IPS DF 6.9 (cell line): ENCODE data around the gene PDE6C.

ENCODE experiments used
- DNase-seq: peaks from one replicate; pipeline ENCODE4 v3.0.0-alpha.2; 2013; ENCODE audit warnings: low read depth, low spot score
- H3K27ac ChIP-seq: one replicate; pipeline ENCODE4 v1.5.1; 2013; ENCODE audit warnings: low read length, control low read depth
- H3K27me3 ChIP-seq: 2 replicates; pipeline ENCODE4 v1.6.1; 2013; ENCODE audit warnings: mild to moderate bottlenecking, low read length; ENCODE audit not compliant: control insufficient read depth, insufficient read depth
- H3K36me3 ChIP-seq: 2 replicates; pipeline ENCODE4 v1.6.1; 2013; ENCODE audit warnings: low read length; ENCODE audit not compliant: control insufficient read depth, insufficient read depth
- H3K4me1 ChIP-seq: 2 replicates; pipeline ENCODE4 v1.6.1; 2013; ENCODE audit warnings: low read length; ENCODE audit not compliant: control insufficient read depth, insufficient read depth
- H3K4me3 ChIP-seq: 2 replicates; pipeline ENCODE4 v1.5.1; 2013; ENCODE audit warnings: mild to moderate bottlenecking, low read length
- H3K9me3 ChIP-seq: 2 replicates; pipeline ENCODE4 v1.6.1; 2013; ENCODE audit warnings: low read length, inconsistent platforms; ENCODE audit not compliant: control insufficient read depth, insufficient read depth
- WGBS: extraction: QIAGEN DNeasy Blood & Tissue Kit; methylation state at CpG from one replicate; pipeline ENCODE4 v1.1.7; 2013; ENCODE audit warnings: mixed read lengths, missing lambda C conversion rate; ENCODE audit not compliant: insufficient read length, insufficient coverage; 5-methylcytosine and 5-hydroxymethylcytosine counted together

The PDE6C gene

DNA sequence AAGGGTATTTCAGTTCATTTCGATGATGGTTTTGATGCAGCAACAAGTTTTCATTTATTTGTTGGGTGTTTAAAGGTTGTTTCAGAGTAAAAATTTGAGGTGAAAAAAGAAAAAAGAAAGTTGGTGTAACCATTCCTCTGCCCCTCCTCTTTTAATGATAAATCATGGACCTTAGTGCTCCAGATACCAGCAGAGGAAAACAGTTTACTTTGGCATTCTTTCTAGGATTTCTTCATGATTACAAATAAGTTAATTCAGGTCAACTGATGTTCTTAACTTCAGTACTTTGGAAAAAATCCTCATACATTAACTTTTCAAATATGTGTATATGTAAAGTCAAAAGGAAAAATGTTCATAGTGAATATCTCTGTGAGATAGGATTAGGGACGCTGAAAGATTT is 9.3 kb upstream of the PDE6C start:
- no peaks in the 10 kb centered on the region for H3K4me1 ChIP-seq
- H3K4me3 ChIP-seq, result no peak overlapping the region
- no peaks in the 10 kb centered on the region for H3K9me3 ChIP-seq
- DNase-seq, result no peak
- H3K27me3 ChIP-seq, result peaks cover 30% of the 10 kb centered on the region
- 100% methylated on average over 1 of the region's 2 CpGs for WGBS
- no peaks in the 10 kb centered on the region for H3K36me3 ChIP-seq
- no peak overlapping the region for H3K27ac ChIP-seq

DNA sequence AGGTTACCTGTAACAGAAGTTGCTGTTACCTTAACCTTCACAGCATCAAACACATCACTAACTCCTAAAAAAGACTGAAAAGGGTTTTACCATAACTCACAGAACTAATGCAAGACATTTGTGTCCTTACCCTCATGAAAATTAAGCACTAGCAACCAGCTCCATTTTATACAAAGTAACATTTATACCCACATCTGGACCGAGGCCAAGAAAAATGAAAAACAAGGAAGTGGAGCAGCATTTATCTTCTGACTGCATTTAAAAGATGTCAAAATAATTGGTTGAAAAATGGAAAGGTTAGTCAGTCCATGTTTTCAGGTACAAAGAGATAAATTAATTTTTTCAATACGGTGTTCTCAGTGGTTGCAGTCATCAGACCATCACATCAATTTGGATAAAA is 8.2 kb upstream of the PDE6C start:
- no peaks in the 10 kb centered on the region for H3K9me3 ChIP-seq
- DNase-seq, result no peak
- no CpG with 5 or more reads among the region's 2 CpGs for WGBS
- H3K27ac ChIP-seq, result no peak overlapping the region
- peaks cover 30% of the 10 kb centered on the region for H3K27me3 ChIP-seq
- no peaks in the 10 kb centered on the region for H3K4me1 ChIP-seq
- no peaks in the 10 kb centered on the region for H3K36me3 ChIP-seq
- H3K4me3 ChIP-seq, result no peak overlapping the region

DNA sequence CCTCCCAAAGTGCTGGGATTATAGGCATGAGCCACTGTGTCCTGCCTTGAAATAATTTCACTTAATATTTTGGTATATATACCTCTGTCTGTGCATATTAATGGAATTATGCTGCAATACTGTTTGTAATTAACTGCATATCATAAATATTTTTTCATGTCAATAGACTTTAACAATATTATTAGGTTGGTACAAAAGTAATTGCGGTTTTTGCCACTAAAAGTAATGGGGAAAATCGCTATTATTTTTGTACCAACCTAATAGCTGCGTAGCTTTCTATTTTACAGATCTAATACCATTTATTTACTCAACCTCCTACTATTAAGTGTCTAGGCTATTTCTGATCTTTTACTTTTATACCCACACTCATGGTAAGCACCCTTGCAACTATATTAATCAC is 3.9 kb upstream of the PDE6C start:
- Histone ChIP-seq H3K27me3 (no peaks in the 10 kb centered on the region; the same call in 1 of the 2 replicates), H3K4me1 (no peaks in the 10 kb centered on the region), H3K9me3 (no peaks in the 10 kb centered on the region), H3K4me3 (no peak overlapping the region), H3K27ac (no peak overlapping the region), H3K36me3 (no peaks in the 10 kb centered on the region)
- no peak for DNase-seq
- WGBS, result no CpG with 5 or more reads among the region's 3 CpGs

DNA sequence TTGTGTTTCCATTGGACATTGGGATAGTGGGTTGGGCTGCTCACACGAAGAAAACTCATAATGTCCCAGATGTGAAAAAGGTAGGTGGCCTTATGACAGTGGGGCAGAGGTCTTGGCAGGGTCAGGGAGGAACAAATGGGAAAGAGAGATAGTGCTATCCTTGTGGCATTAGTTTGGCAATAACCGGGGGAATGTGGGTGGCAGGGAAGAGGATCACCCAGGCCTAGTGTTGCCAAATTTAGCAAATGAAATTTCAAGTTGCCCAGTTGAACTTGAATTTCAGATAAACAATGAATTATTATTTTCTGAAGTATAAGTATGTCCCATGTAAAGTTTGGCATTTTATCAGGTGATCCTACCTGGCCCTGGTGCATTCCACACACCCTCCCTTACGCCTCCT is 789 bp downstream of the PDE6C start:
- WGBS, result no CpG with 5 or more reads among the region's 3 CpGs
- Histone ChIP-seq H3K27ac (no peak overlapping the region), H3K4me1 (no peaks in the 10 kb centered on the region), H3K9me3 (no peaks in the 10 kb centered on the region; the same call in 1 of the 2 replicates), H3K4me3 (no peak overlapping the region), H3K27me3 (no peaks in the 10 kb centered on the region), H3K36me3 (no peaks in the 10 kb centered on the region)
- DNase-seq, result no peak

DNA sequence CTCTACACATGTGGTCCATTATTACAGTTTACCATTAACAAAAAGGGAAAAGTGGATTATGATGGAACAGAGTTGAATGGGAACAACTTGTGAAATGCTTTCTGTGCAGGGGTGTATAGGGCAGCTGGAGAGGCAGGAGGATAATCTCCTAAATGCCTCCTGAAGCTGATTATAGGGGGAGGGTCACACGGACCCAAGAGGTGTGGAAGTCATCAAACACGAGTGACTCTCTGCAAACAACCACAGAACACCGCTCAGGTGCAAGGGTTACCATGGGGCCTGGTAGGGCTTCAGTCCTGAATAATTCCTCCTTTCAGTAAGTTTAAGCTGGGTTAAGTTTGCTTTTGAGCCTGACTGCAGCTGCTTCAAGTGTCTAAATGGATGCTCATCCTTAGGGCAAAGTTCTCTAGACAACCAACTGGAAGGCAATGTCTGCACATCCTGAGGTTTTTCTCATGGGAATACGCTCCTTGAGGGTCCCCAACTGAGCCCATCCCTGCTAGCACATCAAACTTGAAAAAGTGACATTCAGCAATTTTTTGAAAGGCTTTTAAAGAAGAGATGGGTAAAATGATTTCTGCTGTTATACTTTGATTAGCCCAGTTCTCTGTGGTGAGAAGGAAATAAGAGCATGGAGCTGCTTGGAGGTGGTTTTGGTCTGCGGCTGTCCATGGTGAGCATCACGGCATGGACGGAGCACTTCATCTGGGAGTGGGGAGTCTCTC is 1.9 kb downstream of the PDE6C start:
- DNase-seq, result no peak
- Histone ChIP-seq H3K27me3 (no peaks in the 10 kb centered on the region), H3K4me3 (no peak overlapping the region), H3K36me3 (no peaks in the 10 kb centered on the region), H3K4me1 (no peaks in the 10 kb centered on the region), H3K9me3 (no peaks in the 10 kb centered on the region; the same call in 1 of the 2 replicates), H3K27ac (no peak overlapping the region)
- WGBS, result no CpG with 5 or more reads among the region's 7 CpGs

DNA sequence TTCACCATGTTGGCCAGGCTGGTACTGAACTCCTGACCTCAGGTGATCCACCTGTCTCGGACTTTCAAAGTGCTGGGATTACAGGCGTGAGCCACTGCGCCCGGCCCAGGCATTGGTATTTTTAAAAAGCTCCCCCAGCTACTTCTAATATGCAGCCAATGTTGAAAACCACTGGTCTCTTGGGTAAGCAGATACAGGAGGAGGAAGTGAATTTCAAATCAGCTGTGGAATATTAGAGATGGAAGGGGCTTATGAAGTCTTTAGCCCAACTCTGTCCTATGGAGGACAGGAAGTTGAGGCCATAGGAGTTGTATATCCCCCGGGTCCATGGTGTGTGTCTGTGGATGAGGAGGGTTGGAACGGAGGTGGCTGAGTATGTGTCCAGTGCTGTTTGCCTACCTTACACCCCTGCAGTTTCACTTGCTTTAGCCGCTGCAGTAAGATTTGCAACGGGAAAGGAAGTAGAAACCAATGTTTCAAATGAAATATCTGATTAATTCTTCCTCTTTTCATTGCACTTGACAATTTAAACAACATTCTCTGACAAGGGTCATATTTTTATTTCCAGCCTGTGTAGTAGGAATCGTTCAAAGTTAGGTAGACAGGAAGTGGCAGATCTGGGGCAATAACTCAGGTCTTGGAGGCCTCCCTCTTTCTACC is 3.4 kb downstream of the PDE6C start:
- no peak overlapping the region for H3K4me3 ChIP-seq
- H3K27ac ChIP-seq, result no peak overlapping the region
- no peak for DNase-seq
- no CpG with 5 or more reads among the region's 9 CpGs for WGBS
- H3K27me3 ChIP-seq, result no peaks in the 10 kb centered on the region
- no peaks in the 10 kb centered on the region for H3K36me3 ChIP-seq
- H3K9me3 ChIP-seq, result no peaks in the 10 kb centered on the region; the same call in 1 of the 2 replicates
- H3K4me1 ChIP-seq, result no peaks in the 10 kb centered on the region

DNA sequence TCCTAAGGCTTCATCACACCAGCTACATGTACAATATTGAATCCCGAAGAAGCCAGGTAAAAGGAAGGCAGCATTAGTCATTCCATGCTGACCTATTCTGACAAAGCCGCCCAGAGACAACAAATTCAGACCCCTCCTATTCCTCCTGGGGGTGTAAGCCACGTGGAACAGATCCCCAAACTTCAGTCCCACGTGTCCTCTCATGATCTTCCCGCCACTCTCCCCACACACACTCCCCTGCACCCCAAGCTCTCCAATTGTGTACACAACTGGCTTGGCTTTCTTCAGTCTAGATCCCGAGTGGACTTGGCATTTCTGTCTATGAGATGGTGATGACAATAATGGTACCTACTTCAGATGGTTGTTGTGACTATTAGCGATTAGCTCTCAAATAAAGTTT is 8.6 kb downstream of the PDE6C start:
- H3K9me3 ChIP-seq, result no peaks in the 10 kb centered on the region
- no CpG with 5 or more reads among the region's 7 CpGs for WGBS
- no peak overlapping the region for H3K4me3 ChIP-seq
- H3K36me3 ChIP-seq, result no peaks in the 10 kb centered on the region
- DNase-seq, result no peak
- no peaks in the 10 kb centered on the region for H3K27me3 ChIP-seq
- H3K27ac ChIP-seq, result no peak overlapping the region
- H3K4me1 ChIP-seq, result no peaks in the 10 kb centered on the region

DNA sequence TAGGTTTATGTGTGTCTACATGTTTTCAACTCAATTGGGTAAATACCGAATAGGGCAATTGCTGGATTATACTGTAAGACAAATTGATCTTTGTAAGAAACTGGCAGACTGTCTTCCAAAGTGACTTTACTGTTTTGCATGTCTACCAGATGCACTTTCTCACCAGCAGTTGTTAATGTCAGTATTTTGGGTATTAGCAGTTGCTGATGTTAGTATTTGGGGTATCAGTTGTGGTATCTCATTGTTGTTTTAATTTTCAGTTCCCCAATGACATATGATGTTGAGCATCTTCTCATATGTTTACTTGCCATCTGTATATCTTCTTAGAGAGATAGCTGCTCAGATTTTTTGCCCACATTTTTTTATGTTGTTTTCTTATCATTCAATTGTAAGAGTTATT is 10.6 kb downstream of the PDE6C start:
- no peak overlapping the region for H3K4me3 ChIP-seq
- H3K27ac ChIP-seq, result no peak overlapping the region
- no peaks in the 10 kb centered on the region for H3K36me3 ChIP-seq
- no peaks in the 10 kb centered on the region for H3K9me3 ChIP-seq
- no peaks in the 10 kb centered on the region for H3K27me3 ChIP-seq
- WGBS, result no CpG with 5 or more reads among the region's 1 CpG
- H3K4me1 ChIP-seq, result no peaks in the 10 kb centered on the region
- no peak for DNase-seq

DNA sequence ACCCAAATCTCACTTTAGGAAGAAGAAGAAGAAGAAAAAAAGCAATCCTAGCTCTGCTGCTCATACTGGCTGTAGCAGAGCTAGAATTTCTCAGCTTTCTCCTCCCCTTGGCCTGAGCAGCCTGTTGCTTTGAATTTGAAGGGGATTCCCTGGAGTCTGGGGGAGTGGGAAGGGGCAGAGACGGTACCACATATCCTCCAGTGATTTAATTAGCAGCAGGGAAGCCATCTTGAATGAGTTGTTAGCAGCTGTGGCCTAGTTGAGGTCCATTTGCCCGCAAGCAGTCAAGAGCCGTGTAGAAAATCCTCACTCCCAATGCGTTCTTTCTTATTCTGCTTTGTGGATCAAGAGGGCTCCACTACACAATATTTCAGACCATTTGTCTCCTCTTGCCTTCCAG is 16.5 kb downstream of the PDE6C start:
- no peak overlapping the region for H3K4me3 ChIP-seq
- H3K36me3 ChIP-seq, result no peaks in the 10 kb centered on the region
- H3K9me3 ChIP-seq, result no peaks in the 10 kb centered on the region
- no peak for DNase-seq
- no peaks in the 10 kb centered on the region for H3K27me3 ChIP-seq
- no peaks in the 10 kb centered on the region for H3K4me1 ChIP-seq
- no CpG with 5 or more reads among the region's 4 CpGs for WGBS
- no peak overlapping the region for H3K27ac ChIP-seq

DNA sequence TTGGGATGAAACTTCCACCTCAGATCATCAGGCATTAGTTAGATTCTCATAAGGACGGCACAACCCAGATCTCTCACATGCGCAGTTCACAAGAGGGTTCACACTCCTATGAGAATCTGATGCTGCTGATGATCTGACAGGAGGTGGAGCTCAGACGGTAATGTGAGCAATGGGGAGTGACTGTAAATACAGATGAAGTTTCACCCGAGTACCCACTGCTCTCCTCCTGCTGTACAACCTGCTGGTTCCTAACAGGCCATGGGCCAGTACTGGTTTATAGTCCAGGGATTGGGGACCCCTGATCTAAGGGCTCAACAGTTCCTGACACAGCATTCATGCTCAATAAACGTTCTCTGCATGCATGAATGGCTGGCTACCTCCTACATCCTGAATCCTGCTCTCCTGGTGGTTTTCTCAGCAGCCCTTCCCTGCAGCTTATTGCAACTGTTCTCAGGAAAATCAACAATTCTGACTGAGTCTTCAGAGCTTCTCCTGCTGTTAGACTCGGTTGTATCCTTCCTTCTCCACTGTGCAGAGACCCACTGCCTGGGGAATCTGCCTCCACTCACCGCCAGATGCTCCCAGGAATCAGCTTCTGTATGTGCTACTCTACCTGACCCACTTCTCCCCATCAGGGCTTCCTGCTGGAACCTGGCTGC is 17.4 kb downstream of the PDE6C start:
- H3K4me1 ChIP-seq, result no peaks in the 10 kb centered on the region
- no peaks in the 10 kb centered on the region for H3K36me3 ChIP-seq
- no peaks in the 10 kb centered on the region for H3K27me3 ChIP-seq
- no CpG with 5 or more reads among the region's 7 CpGs for WGBS
- no peak overlapping the region for H3K4me3 ChIP-seq
- no peak overlapping the region for H3K27ac ChIP-seq
- no peak for DNase-seq
- H3K9me3 ChIP-seq, result no peaks in the 10 kb centered on the region
